HG03060 (cell line): ENCODE measurements around the gene SMIM12.

Experiments used
- ATAC-seq: cut with Tn5 transposase; IDR thresholded peaks from one replicate; pipeline ENCODE4 v1.9.1; 2021; ENCODE audit warnings: low read depth, moderate number of reproducible peaks; ENCODE audit not compliant: unreplicated experiment

The SMIM12 gene

GRCh38 chr1:34874296-34874952, 14.9 kb upstream of the SMIM12 start:
- ATAC-seq: no peak

DNA sequence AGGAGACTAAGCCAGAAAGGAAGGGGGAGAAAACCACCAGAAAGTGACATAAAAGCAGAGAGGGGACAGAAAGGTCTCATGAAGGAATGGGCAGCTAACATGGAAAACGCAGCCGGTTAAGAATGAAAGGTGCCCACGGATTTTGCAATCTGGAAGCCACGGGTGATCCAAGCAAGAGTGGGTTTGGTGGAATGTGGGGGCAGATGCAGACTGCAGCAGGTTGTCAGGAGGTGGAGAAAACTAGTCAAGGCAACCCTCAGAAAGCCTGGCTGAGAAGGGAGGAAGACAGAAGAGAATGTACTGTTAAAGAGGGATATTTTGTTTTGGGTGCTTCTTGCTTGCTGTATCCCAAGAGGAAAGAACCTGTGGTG, 12.6 kb upstream of the SMIM12 start:
- no peak for ATAC-seq

DNA sequence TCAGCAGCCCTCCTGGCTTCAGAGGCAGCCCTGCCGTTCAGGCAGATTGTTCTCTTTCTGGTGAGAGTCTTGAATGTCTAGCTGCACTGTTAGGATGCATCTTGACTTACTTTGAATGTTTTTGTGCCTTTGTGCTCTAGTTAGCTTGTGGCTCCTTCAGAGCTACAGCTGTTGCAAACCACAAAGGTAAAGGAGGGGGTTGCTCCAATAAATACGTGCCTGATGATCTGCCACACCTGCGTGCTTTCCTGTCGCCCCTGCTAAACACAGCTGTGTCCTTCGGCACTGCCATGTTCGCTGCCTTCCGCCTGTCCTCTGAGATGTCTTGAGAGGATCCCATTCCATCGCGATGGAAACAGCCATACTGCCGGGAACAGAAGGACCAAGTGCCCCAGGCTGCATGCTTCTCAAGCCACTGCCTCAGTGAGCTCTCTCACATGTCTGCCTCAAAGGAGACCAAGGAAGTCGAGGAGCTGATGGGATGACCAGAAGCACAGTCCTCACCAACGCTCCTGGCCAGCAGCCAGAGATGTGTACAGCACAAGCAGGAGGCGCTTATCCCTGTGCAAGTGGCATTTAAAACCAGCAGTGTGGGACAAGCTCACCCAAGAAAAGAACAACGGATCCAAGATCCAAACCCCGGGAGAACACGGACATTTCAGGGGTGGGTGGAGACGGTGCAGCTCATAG, 12.0 kb upstream of the SMIM12 start:
- ATAC-seq: no peak

DNA sequence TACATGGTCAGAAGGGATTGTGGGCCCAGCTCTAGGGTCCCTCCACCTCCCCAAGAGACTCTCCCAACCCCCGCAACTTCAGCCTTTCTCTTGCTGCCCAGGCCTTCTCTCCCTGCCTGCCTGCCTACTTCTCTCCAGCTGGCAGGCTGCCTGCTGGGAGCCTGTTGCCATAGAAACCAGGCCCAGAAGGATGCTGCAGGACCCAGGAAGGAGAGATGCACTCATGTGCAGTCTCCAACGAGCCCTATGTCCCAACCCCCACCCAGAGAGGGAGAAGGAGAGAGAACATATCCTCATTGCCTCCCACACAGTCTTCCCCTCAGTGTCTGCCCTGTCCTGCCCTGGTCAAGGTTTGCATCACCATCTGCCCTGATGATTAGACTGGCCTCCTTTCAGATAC, 10.8 kb upstream of the SMIM12 start:
- no peak for ATAC-seq

- ATAC-seq: no peak
Measured at GRCh38 chr1:34869760-34870159, 10.2 kb upstream of the SMIM12 start.

DNA sequence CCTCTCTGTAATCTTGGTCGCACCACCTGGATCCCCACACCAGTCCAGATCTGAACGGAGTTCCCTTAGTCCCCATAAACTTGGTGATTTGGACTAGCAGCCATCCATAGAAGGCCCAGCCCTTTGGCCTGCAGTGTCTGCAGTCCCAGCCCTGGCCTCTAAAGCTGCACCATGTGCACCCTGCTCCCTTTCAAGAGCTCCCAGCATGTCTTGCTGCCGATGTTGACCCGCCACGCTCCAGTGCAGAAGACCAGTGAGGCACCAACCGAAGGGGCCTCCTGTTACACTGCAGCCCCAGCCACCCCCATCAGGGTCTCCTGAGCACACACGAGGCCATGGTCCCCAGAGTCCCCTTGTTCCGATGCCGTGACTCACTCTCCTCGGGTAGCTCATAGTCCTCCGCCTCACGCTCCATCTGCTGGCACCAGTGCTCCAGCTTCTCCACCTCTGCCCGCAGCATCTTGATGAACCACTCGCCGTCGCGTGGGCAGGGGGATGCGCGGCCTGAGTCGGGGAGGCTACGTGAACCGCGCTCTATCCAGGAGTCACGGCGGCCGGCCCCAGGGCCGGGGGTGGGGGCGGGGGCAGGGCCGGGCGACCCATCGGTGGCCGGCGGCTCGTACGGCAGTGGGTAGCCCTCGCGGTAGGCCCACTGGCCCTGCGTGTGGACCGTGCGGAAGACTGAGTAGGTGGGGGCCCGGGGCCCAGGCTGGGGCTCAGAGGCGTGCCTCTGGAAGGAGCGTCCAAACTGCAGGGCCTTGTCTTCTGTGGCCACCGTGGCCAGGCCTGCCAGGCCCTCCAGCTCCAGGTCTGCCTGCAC, 8.9 kb upstream of the SMIM12 start:
- ATAC-seq: no peak

GRCh38 chr1:34867415-34867814, 7.9 kb upstream of the SMIM12 start:
- no peak for ATAC-seq

DNA sequence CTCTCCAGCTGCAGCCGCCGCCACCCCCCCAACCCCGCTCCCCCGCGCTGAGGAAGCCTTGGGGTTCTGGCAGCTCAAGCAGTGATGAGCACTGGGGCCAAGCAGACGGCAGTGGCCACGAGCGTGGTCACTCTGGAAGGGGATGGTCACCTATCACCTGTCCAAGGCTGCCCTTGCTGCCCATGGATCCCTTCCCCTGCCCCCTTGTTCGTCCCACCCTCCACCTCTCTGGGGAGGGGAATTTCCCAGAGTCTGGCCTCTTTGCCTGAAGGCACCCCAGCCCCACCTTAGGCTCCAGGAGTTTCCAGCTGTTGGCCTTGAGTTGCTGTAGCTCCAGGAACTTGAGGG, 7.2 kb upstream of the SMIM12 start:
- ATAC-seq: no peak

DNA sequence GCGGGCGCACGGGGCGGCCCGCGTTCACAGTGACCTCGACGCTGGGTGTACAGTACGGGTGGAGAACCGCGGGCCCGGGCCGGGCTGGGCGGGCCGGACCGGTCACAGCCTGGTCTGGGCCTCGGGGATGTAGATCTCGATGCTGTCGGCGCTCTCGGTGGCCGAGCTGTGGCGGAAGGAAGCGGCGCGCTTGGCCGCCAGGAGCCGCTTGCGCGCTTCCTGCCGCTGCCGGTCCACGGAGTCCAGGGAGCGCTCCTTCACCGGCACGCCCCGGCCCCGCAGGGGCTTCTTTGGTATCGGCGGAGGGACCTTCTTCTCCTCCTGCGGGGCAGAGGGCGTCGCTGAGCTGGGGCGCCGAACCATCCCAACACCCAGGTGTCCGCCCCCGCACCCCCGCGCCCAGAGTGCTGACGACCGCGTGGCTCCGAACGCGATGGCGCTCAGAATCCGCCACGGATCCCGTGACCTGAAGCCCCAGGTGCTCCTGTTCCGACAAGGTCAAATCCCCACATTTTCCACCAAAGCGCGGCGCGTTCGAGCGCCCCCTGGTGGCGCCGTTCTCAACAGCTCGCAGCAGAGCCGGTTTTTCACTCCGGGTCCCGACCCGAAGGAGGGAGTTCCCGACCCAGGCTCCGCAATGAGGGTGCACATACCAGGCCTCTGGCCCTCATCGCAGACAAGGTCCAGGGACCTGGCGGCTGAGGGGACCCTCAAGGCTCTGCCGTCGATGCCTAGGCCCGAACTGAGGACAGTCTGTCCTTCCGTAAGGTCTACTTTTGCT, 6.6 kb upstream of the SMIM12 start:
- no peak for ATAC-seq

- no peak for ATAC-seq
Measured at GRCh38 chr1:34865573-34865972, 6.0 kb upstream of the SMIM12 start.

DNA sequence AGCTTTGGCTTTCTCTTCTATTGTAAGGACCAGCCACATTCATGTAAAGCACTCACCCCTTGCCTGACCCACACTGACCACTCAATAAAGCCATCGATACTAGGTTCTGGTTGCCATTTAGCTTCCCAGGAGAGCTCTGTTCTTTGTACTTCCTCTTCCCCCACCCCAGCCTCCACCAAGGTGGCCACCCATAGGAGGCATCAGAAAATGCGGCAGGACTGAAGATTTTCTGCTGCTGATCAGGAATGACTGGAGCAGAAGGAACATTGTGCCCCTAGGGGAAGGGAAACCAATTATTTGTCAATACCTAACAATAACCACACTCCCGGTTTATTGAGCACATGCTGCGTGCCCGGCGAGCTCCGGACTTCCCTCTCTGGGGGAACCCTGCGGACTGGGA, 5.2 kb upstream of the SMIM12 start:
- ATAC-seq: no peak

GRCh38 chr1:34863501-34863900, 4.0 kb upstream of the SMIM12 start:
- no peak for ATAC-seq

- ATAC-seq: peak; percentile 5
Measured at GRCh38 chr1:34858901-34859445, 576 bp downstream of the SMIM12 start.

GRCh38 chr1:34856697-34857096, 2.9 kb downstream of the SMIM12 start:
- ATAC-seq: no peak

- peak; percentile 88 for ATAC-seq
Measured at GRCh38 chr1:34852677-34853217, 6.8 kb downstream of the SMIM12 start.

DNA sequence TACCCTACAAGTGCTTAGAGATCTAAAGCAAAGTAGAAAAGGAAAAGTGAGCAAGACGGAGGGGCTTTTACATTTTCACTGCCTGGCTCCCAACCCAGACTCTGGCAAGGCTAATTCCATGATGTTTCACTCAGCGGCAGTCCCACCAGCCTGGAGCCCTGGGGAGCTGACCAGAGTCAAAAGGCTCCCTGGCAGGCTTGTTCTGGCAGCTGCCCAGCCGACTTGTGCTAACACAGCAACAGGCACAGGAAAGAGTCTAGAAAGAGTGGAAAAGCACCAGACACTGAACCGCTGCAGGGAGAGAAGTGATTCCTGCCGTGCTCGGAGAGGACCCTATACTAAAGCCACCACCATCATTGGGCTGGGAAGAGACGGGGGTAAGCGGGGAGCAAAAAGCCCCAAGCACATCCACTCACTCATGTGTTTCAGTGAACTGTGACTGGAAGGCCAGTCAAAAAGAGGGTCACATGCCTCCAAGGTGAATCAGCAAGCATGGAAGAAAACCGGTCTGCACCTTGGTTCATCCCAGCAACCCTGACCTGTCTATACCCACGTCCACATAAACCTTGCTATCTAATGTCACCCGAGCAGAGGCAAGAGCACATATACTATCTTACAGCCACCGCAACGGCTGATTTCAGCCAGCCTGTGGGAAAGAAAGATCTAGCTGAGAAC, 8.0 kb downstream of the SMIM12 start:
- no peak for ATAC-seq

- no peak for ATAC-seq
Measured at GRCh38 chr1:34850382-34850781, 9.2 kb downstream of the SMIM12 start.

- no peak for ATAC-seq
Measured at GRCh38 chr1:34847094-34847493, 12.5 kb downstream of the SMIM12 start.

- no peak for ATAC-seq
Measured at GRCh38 chr1:34846265-34846664, 13.3 kb downstream of the SMIM12 start.
